HG03575 (cell line): Measurements from ENCODE around the gene WASF3.

Experiments
- ATAC-seq: cut with Tn5 transposase; IDR thresholded peaks from one replicate; pipeline ENCODE4 v1.9.1; 2021; ENCODE audit not compliant: unreplicated experiment, insufficient number of reproducible peaks, low FRiP score; ENCODE audit errors: extremely low read depth

WASF3 gene

GRCh38 chr13:26557393-26558073 lies at the start of gene WASF3:
WASF3 (plus strand) TSS chr13:26557683; CDS start chr13:26642271, 84,588 bp downstream.
- no peak for ATAC-seq

GRCh38 chr13:26508885-26509284 lies 48.6 kb upstream of the WASF3 start:
- ATAC-seq, result no peak

- ATAC-seq, result no peak
Observed at GRCh38 chr13:26509491-26509890, 48.0 kb upstream of the WASF3 start.

- ATAC-seq, result no peak
Observed at GRCh38 chr13:26513931-26514330, 43.6 kb upstream of the WASF3 start.

- no peak for ATAC-seq
Observed at GRCh38 chr13:26515721-26516120, 41.8 kb upstream of the WASF3 start.

GRCh38 chr13:26517936-26518335 lies 39.5 kb upstream of the WASF3 start:
- no peak for ATAC-seq

- ATAC-seq, result no peak
Observed at GRCh38 chr13:26518451-26518959, 39.0 kb upstream of the WASF3 start.

GRCh38 chr13:26522571-26522970 lies 34.9 kb upstream of the WASF3 start:
- ATAC-seq, result no peak

- ATAC-seq, result no peak
Observed at GRCh38 chr13:26523007-26523406, 34.5 kb upstream of the WASF3 start.

- ATAC-seq, result no peak
Observed at GRCh38 chr13:26525528-26525927, 32.0 kb upstream of the WASF3 start.

- no peak for ATAC-seq
Observed at GRCh38 chr13:26526702-26527216, 30.7 kb upstream of the WASF3 start.

- ATAC-seq, result no peak
Observed at GRCh38 chr13:26528527-26528926, 29.0 kb upstream of the WASF3 start.

GRCh38 chr13:26529441-26529840 lies 28.0 kb upstream of the WASF3 start:
- no peak for ATAC-seq

GRCh38 chr13:26531742-26532141 lies 25.7 kb upstream of the WASF3 start:
- ATAC-seq, result no peak

- no peak for ATAC-seq
Observed at GRCh38 chr13:26534036-26534726, 23.3 kb upstream of the WASF3 start.

- ATAC-seq, result no peak
Observed at GRCh38 chr13:26538363-26539317, 18.8 kb upstream of the WASF3 start.

- no peak for ATAC-seq
Observed at GRCh38 chr13:26539738-26540292, 17.7 kb upstream of the WASF3 start.

- no peak for ATAC-seq
Observed at GRCh38 chr13:26540334-26540733, 17.1 kb upstream of the WASF3 start.

GRCh38 chr13:26541041-26541440 lies 16.4 kb upstream of the WASF3 start:
- no peak for ATAC-seq
